Stimulated activated CD8-positive, alpha-beta memory T cell treated with anti-CD3 and anti-CD28 coated beads, Interleukin-15, amount 100 ng/mL, for 1 hour (primary cell): Measurements from ENCODE around the gene CYBC1.

Source experiments
- DNase-seq: peaks from one replicate; pipeline ENCODE4 v3.0.0-alpha.2; 2020; ENCODE audit warnings: low read depth

The CYBC1 gene

GRCh38 chr17:82408288-82408937, 42.1 kb downstream of the CYBC1 start:
- DNase-seq = no peak

GRCh38 chr17:82407255-82407654, 43.3 kb downstream of the CYBC1 start:
- no peak for DNase-seq

GRCh38 chr17:82406131-82406671, 44.4 kb downstream of the CYBC1 start:
- no peak for DNase-seq

- no peak for DNase-seq
These were observed 45.5 kb downstream of the CYBC1 start for GRCh38 chr17:82405051-82405450.

DNA sequence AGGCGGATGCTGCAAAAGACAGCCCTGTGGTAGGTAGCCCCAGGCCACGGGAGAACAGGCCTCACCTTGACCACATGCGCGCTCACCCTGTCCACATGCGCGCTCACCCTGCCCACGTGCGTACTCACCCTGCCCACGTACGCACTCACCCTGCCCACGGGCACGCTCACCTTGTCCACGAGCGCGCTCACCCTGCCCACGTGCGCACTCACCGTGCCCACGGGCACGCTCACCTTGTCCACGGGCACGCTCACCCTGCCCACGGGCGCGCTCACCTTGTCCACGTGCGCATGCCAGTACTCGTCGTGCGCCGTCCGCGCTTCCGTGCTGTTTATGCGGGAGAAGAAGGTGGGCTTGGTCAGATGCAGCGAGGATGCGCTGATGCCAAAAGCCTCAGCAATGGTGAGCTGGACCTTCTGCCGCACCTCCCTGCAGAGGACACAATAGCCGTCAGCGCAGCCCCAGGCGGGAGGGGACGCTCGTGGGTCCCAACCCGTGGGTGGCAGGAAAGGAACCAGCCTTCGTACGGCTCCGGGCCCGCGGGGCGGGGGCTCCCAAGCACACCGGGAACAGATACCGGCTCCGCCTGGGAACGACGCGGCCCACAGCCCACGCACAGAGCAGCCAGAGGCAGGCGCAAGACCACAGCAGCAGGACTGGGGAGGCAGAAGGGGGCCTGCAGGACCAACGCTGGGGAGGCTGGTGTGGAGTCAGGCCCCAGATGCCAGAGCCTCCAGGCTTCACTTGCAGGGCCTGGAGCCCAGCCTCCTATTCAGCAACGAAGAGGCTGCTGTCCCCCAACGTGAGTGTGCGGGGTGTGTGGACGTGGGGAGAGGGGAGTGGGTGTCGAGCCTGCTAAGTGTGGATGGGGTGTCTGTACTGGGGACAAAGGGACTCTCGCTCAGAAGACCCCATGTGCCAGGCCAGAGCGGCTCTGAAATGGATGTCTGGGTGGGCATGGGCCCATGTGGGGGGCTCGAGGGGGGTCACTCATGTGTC, 46.6 kb downstream of the CYBC1 start:
- DNase-seq = no peak

DNA sequence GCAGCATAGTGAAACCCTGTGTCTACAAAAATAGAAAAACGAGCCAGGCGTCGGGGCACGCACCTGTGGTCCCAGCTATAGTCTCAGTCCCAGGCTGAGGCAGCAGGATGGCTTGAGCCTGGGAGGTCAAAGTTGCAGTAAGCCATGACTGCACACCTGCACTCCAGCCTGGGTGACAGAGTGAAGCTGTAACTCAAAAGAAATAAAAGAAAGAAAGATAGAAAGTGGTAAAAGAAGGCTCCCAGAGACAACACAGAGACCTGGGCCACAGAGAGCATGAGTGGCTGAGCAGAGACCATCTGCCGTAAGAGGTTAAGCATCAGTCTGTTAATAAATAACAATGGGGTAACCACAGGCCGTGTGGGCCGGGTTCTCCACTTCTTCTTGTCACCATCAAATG, 47.7 kb downstream of the CYBC1 start:
- no peak for DNase-seq

DNA sequence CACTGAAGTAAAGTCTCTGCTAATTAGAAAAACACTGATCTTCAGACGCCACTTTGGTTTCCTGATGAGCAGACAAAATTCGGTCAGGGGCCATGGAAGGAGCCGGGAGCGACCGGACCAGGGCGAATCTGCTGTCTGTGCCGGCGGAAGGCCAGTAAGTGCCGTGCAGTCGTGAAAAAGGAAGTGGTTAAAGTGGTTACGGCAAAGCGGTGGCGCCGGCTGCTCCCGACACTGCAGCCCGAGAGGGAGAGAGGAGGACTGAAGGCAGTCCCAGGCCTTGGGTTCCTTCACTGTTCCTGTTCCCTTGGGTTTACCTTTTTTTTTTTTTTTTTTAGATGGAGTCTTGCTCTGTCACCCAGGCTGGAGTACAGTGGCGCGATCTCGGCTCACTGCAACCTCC, 49.7 kb downstream of the CYBC1 start:
- DNase-seq = peak; percentile 16

GRCh38 chr17:82400206-82400605, 50.3 kb downstream of the CYBC1 start:
- no peak for DNase-seq

DNA sequence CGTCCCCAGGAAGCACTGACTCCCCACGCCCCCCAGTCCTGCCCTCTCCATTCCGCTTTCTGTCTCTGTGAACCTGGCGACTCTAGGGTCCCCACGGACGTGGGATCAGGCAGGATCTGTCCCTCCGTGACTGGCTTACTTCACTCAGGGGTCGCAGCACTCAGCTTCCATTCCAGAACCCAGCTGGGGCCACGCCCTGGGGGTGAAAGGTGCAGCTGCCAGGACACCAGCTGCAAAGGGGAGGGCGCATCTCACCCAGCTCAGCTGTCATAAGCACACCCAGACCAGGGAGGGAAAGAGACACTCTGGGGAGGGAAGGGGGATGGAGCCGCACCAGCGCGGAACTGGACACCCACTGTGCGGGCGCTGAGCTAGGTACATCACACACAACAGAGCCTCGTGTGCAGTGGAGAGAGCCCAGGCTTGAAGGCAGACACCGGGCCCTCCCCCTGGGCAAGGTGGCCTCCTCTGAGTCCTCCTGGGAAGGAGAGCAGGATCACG, 50.9 kb downstream of the CYBC1 start:
- no peak for DNase-seq

GRCh38 chr17:82399041-82399441, 51.5 kb downstream of the CYBC1 start:
- no peak for DNase-seq

DNA sequence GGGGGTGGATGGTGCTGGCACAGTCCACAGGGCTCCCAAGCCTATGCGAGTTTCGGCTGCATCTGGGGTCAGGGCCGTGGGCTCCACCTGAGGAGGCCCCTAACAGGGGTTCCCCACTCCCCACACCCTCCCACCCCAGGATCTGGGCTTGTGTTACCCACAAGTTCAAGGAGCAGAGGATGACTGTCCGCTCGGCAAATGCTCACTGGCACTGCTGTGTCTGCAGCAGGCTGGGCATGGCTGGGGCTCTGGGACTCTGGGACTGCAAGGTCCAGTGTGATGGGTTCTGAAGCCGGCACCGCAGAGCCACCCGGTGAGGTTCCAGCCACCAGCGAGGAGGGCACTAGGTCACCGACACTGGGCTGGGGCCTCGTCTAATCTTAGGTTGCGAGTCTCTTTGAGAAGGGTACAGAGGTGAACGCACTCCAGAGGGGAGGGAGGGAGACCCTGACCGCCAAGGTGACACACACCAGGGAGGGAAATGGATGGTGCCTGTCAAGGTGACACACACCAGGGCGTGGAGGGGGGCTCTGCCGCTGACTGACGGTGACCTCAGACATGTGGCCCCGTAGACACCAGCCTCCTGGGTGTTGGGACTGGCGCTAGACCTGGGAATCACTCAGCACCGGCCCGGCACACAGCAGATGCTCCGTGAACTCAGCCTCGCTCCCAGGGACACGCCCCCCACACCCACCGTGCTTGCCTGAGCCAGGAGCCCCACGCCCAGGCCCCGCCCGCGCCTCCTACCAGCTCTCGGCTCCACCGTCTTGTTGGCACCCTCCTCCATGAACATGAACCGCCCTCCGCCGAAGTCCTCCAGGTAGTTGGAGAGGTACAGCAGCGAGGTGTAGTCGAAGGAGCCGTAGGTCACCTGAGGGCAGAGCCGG, 52.9 kb downstream of the CYBC1 start:
- DNase-seq = no peak

DNA sequence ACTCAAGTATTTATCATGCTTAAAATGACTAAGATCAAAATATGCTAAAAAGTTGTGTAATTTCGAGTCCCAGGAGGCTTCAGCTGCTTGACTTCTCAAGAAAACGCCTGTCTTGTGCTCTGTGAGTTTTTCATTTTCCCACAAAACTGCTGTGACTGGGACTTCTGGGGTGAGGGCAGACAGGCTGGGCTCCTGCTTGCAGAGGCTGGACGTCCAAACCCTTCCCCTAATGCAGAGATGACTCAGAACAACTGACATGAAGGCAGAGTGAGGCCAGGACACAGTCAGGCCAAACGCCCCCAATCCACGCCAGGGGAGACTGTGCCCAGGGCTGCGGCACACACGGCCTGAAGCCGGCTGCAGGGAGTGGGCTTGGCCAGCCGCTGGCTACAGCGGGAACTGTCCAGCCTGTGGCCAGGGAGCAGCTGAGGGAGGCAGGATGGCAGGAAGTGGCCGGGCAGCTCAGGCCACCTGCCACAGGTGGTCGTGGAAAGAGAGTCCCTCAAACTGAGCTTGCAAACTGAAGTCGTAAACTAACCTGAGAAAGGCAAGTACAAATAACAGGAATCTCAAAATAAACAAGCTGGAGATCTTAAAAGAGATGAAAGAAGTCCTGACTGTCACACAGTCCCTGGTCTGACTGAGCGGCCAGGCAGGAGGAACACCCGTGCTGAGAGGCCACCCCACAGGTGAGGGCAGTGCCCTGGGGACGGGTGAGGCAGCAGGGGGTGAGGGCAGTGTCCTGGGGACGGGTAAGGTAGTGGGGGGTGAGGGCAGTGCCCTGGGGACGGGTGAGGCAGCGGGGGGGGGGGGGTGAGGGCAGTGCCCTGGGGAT, 53.7 kb downstream of the CYBC1 start:
- no peak for DNase-seq

- DNase-seq = no peak
These were observed 56.3 kb downstream of the CYBC1 start for GRCh38 chr17:82394278-82394677.

GRCh38 chr17:82392941-82393340, 57.6 kb downstream of the CYBC1 start:
- no peak for DNase-seq
